NOMO-1 treated with dmso at 0.1 percent for 144 hours (cell line): ENCODE data around the gene PTPRN2.

Experiments used
- DNase-seq: peaks from one replicate; lab custom pipeline; 2025; ENCODE audit not compliant: unreplicated experiment; lab: John Stamatoyannopoulos, UW

Gene PTPRN2

GRCh38 chr7:158067219-158067930 lies 520.2 kb downstream of the PTPRN2 start:
- DNase-seq, result no peak

GRCh38 chr7:158066085-158066484 lies 521.5 kb downstream of the PTPRN2 start:
- no peak for DNase-seq

GRCh38 chr7:158065340-158065739 lies 522.3 kb downstream of the PTPRN2 start:
- DNase-seq, result no peak

GRCh38 chr7:158064631-158065030 lies 523.0 kb downstream of the PTPRN2 start:
- no peak for DNase-seq

GRCh38 chr7:158063850-158064610 lies 523.6 kb downstream of the PTPRN2 start:
- no peak for DNase-seq

GRCh38 chr7:158062661-158063060 lies 525.0 kb downstream of the PTPRN2 start:
- no peak for DNase-seq

- DNase-seq, result no peak
These were observed 525.6 kb downstream of the PTPRN2 start for GRCh38 chr7:158061884-158062656.

- no peak for DNase-seq
These were observed 526.5 kb downstream of the PTPRN2 start for GRCh38 chr7:158061026-158061630.

- DNase-seq, result no peak
These were observed 527.4 kb downstream of the PTPRN2 start for GRCh38 chr7:158060216-158060615.

GRCh38 chr7:158057446-158057845 lies 530.2 kb downstream of the PTPRN2 start:
- DNase-seq, result no peak

GRCh38 chr7:158056761-158057160 lies 530.9 kb downstream of the PTPRN2 start:
- no peak for DNase-seq

- DNase-seq, result no peak
These were observed 531.7 kb downstream of the PTPRN2 start for GRCh38 chr7:158055726-158056510.

GRCh38 chr7:158054611-158055010 lies 533.0 kb downstream of the PTPRN2 start:
- no peak for DNase-seq

- no peak for DNase-seq
These were observed 533.5 kb downstream of the PTPRN2 start for GRCh38 chr7:158054081-158054480.

- DNase-seq, result no peak
These were observed 534.3 kb downstream of the PTPRN2 start for GRCh38 chr7:158053183-158053915.

GRCh38 chr7:158052381-158053060 lies 535.1 kb downstream of the PTPRN2 start:
- DNase-seq, result no peak

- no peak for DNase-seq
These were observed 535.8 kb downstream of the PTPRN2 start for GRCh38 chr7:158051776-158052175.

- no peak for DNase-seq
These were observed 536.5 kb downstream of the PTPRN2 start for GRCh38 chr7:158050978-158051651.
